Fibroblast of lung (primary cell): Measurements from ENCODE around the gene ITGB1BP1. TPM values are rescaled to one million over a fixed set of nuclear protein-coding genes. Genes with fewer than 3 reads are reported as not detected.

Experiments
- DNase-seq, 2 donors: peaks; one replicate each; pipeline versions ENCODE4 v3.0.0 to v3.0.0-alpha.2; 2010; ENCODE audit warnings: low read depth in 2 of 2
- H2AFZ ChIP-seq: 2 replicates; pipeline ENCODE4 v1.5.1; 2012; ENCODE audit warnings: low read length, control low read depth, inconsistent platforms
- H3K27ac ChIP-seq: 2 replicates; pipeline ENCODE4 v1.5.1; 2011; ENCODE audit warnings: low read length, control low read depth; ENCODE audit not compliant: insufficient read depth
- H3K27me3 ChIP-seq: 2 replicates; pipeline ENCODE4 v1.5.1; 2011; ENCODE audit warnings: mild to moderate bottlenecking, low read length; ENCODE audit not compliant: control insufficient read depth, insufficient read depth
- H3K36me3 ChIP-seq: 2 replicates; pipeline ENCODE4 v1.5.1; 2011; ENCODE audit warnings: low read length; ENCODE audit not compliant: control insufficient read depth, insufficient read depth
- H3K4me1 ChIP-seq: 2 replicates; pipeline ENCODE4 v1.5.1; 2011; ENCODE audit warnings: low read length; ENCODE audit not compliant: control insufficient read depth, insufficient read depth; ENCODE audit errors: extremely low read depth
- H3K4me2 ChIP-seq: 2 replicates; pipeline ENCODE4 v1.5.1; 2011; ENCODE audit warnings: low read length, control low read depth; ENCODE audit not compliant: insufficient read depth; ENCODE audit errors: extremely low read depth
- H3K4me3 ChIP-seq, 4 experiments: fragments of 200-600 bp in 1 of 4; sonication (generic) in 1 of 4; replicated peaks in 1 of 4; 2 replicates each; pipeline ENCODE4 v1.5.1; 2011 to 2016; ENCODE audit warnings: low read length in 4 of 4, low read depth in 3 of 4, mild to moderate bottlenecking in 3 of 4, control low read depth in 2 of 4, inconsistent platforms in 1 of 4, mixed read lengths in 1 of 4; ENCODE audit not compliant: insufficient read depth in 1 of 4; ENCODE audit errors: control extremely low read depth in 1 of 4
- H3K79me2 ChIP-seq: 2 replicates; pipeline ENCODE4 v1.5.1; 2012; ENCODE audit warnings: mild to moderate bottlenecking, low read length, inconsistent platforms; ENCODE audit not compliant: control insufficient read depth, insufficient read depth
- H3K9ac ChIP-seq: 2 replicates; pipeline ENCODE4 v1.5.1; 2011; ENCODE audit warnings: mild to moderate bottlenecking, low read length, control low read depth; ENCODE audit not compliant: insufficient read depth
- H3K9me3 ChIP-seq: 2 replicates; pipeline ENCODE4 v1.5.1; 2012; ENCODE audit warnings: low read depth, low read length; ENCODE audit not compliant: control insufficient read depth, insufficient read depth
- H4K20me1 ChIP-seq: 2 replicates; pipeline ENCODE4 v1.5.1; 2011; ENCODE audit warnings: low read length; ENCODE audit not compliant: control insufficient read depth, insufficient read depth; ENCODE audit errors: extremely low read depth
- EZH2 ChIP-seq: IDR thresholded peaks from 2 replicates; pipeline ENCODE4 v1.5.1; 2012; ENCODE audit warnings: low read length, control low read depth, mild to moderate bottlenecking; ENCODE audit errors: missing control alignments
- polyA plus RNA-seq, 2 donors: library from polyadenylated mRNA; depleted of rRNA in 1 of 2; stranded (reverse) in 1 of 2; unstranded in 1 of 2; fragments of >200 nt; gene quantifications; 2 replicates each; pipeline ENCODE4 v1.2.1, GENCODE V29; 2011 to 2012; ENCODE audit warnings: missing spikeins in 1 of 2
- total RNA-seq: library from RNA; depleted of rRNA; stranded (reverse); fragments of >200 nt; gene quantifications from 2 replicates; pipeline ENCODE4 v1.2.1, GENCODE V29; 2014
- TF ChIP-seq, protein P1 (sequence below), 2 donors: IDR thresholded peaks in 1 of 2; conservative IDR thresholded peaks in 1 of 2; 1 replicate in 1 of 2; 2 replicates in 1 of 2; pipeline ENCODE4 v1.5.1; 2011 to 2012; ENCODE audit warnings: low read length in 2 of 2, control low read depth in 1 of 2, inconsistent platforms in 1 of 2, low read depth in 1 of 2, mild to moderate bottlenecking in 1 of 2

ITGB1BP1 gene
- total and polyA plus RNA-seq, 2 donors (not counting 1 experiment from before 2014, with no cell fraction given) = 44.6 to 131 TPM

DNA sequence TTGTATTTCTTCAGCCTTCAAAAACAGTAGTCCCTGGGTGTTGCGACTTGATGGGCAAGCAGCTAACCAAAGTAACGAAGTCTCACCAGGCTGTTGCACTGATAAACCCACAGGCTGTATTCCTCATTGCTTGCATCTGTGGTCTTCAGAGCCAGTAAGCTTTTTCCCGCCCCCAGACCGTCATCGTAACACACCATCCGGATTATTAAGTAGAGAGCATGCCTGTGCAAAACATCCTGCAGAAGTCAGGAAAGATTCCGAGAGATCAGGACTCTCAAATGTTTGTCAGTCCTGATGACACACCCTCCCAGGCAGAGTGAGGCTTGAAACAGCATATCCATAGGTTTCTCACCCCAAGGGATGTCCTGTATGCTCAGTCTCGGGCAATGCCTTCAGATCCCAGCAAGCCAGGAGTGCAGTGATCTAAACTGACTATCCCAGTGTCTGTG is 15.9 kb downstream of the ITGB1BP1 start:
- Histone ChIP-seq H2AFZ (no peak overlapping the region), H3K27ac (no peak overlapping the region), H3K9me3 (no peaks in the 10 kb centered on the region), H3K36me3 (peaks cover 11% of the 10 kb centered on the region), H3K27me3 (no peaks in the 10 kb centered on the region), H3K79me2 (no peaks in the 10 kb centered on the region), H3K9ac (no peak overlapping the region), H3K4me2 (no peak overlapping the region), H3K4me1 (peaks cover 14% of the 10 kb centered on the region), H4K20me1 (no peaks in the 10 kb centered on the region), H3K4me3 (no peak overlapping the region)
- no peak for DNase-seq
- TF ChIP-seq, protein P1, sequence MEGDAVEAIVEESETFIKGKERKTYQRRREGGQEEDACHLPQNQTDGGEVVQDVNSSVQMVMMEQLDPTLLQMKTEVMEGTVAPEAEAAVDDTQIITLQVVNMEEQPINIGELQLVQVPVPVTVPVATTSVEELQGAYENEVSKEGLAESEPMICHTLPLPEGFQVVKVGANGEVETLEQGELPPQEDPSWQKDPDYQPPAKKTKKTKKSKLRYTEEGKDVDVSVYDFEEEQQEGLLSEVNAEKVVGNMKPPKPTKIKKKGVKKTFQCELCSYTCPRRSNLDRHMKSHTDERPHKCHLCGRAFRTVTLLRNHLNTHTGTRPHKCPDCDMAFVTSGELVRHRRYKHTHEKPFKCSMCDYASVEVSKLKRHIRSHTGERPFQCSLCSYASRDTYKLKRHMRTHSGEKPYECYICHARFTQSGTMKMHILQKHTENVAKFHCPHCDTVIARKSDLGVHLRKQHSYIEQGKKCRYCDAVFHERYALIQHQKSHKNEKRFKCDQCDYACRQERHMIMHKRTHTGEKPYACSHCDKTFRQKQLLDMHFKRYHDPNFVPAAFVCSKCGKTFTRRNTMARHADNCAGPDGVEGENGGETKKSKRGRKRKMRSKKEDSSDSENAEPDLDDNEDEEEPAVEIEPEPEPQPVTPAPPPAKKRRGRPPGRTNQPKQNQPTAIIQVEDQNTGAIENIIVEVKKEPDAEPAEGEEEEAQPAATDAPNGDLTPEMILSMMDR (conservative IDR thresholded peaks at IDR 0.05 in 1 of 2, IDR thresholded peaks at IDR 0.05 in 1 of 2; ENCODE audit: low read depth in 1 of 2, low read length in 2 of 2) = no peak
- TF ChIP-seq EZH2 = no peak

DNA sequence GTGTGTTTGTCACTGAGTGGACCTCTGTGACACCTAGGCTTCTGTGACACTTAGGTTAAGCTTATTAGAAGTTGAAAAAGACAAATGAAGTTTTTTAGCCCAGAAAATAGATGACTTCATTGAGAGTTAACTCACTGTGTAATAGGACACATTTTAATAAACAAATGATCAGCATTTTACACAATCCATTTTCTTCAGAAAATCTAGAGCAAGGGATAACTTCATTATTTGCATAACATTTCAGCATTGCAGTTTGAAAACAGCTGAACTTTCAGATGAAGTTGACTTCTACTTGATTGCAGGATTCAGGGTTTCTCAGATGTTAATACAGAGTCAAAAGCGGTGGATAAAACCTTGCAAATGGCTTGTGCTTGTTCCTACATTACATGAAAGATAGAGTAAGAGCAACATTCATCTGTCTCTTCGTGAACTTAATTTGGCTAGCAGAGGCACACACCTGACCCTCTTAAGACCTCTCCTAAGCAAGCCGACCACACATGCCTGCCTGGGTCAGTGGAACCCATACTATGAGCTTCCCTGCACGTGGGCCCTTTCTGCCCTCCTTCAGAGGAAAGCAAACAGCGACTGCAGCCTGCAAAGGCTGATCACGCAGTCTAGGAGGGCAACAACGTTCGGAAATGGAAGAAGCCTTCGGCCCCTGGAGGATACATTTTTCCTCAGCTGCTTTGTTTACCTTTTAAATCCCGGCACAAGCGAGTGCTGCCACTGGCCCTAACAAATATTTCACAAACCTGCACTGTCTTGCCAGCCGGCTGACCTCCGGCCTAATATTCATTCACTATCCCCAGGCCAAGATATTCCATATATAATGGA is 16.6 kb downstream of the ITGB1BP1 start:
- Histone ChIP-seq H3K36me3 (peaks cover 11% of the 10 kb centered on the region), H3K27ac (no peak overlapping the region), H3K9me3 (no peaks in the 10 kb centered on the region), H2AFZ (no peak overlapping the region), H4K20me1 (no peaks in the 10 kb centered on the region), H3K9ac (no peak overlapping the region), H3K4me2 (no peak overlapping the region), H3K79me2 (no peaks in the 10 kb centered on the region), H3K4me3 (no peak overlapping the region), H3K27me3 (no peaks in the 10 kb centered on the region), H3K4me1 (peaks cover 14% of the 10 kb centered on the region)
- TF ChIP-seq EZH2 = no peak
- TF ChIP-seq, protein P1 (conservative IDR thresholded peaks at IDR 0.05 in 1 of 2, IDR thresholded peaks at IDR 0.05 in 1 of 2; ENCODE audit: low read depth in 1 of 2, low read length in 2 of 2) = no peak
- DNase-seq = peak in 1 of 2 donors; percentile 81

DNA sequence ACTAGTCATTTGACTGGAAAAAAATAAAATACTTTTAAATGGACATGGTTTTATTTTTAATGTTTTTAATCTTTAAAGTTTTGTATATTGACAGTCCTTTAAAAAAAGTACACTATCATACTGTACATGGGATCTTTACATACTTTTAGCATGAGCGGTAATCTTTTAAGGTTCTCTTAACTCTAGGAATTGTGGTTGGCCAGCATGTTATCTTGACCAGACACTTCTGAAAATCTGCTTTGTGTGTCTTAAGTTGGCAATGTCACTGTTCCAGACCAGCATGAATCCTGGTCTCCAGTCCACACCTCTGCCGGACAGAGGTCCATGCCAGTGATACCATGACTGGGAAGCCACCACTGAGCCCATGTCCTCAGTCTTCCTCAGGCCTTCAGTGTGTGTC is 17.7 kb downstream of the ITGB1BP1 start:
- H3K4me3 ChIP-seq = no peak overlapping the region
- no peak overlapping the region for H3K4me2 ChIP-seq
- no peak overlapping the region for H3K27ac ChIP-seq
- peak; percentile 36 to 62 for DNase-seq
- no peaks in the 10 kb centered on the region for H4K20me1 ChIP-seq
- no peaks in the 10 kb centered on the region for H3K79me2 ChIP-seq
- H2AFZ ChIP-seq = no peak overlapping the region
- peaks cover 13% of the 10 kb centered on the region for H3K36me3 ChIP-seq
- H3K27me3 ChIP-seq = no peaks in the 10 kb centered on the region
- H3K9me3 ChIP-seq = no peaks in the 10 kb centered on the region
- TF ChIP-seq, protein P1 (conservative IDR thresholded peaks at IDR 0.05 in 1 of 2, IDR thresholded peaks at IDR 0.05 in 1 of 2; ENCODE audit: low read depth in 1 of 2, low read length in 2 of 2) = no peak
- no peak for TF ChIP-seq EZH2
- H3K9ac ChIP-seq = no peak overlapping the region
- H3K4me1 ChIP-seq = peaks cover 14% of the 10 kb centered on the region
